Activated CD4-positive, alpha-beta memory T cell treated with anti-CD3 and anti-CD28 coated beads, Interleukin-2, amount 10 ng/mL, durations not matched to agents 7 days and 5 days (primary cell): Measurements from ENCODE around the gene ACSS2. TPM values are rescaled to one million over a fixed set of nuclear protein-coding genes. Genes with fewer than 3 reads are reported as not detected.
"Not testable (repeated sequence)": the region's sequence is repeated elsewhere in the genome, so short reads cannot be mapped to it uniquely, and the experiment has no call there.

Experiments
- CTCF ChIA-PET: fragments of 350-600 bp; sonication (Branson Sonifier 250); formaldehyde crosslinking; loops from one replicate; lab custom pipeline; 2021; ENCODE audit warnings: antibody characterized with exemption, inconsistent platforms; lab: Charles Lee
- POLR2A ChIA-PET: fragments of 350-600 bp; sonication (Branson Sonifier 250); formaldehyde crosslinking; loops from one replicate; lab custom pipeline; 2021; ENCODE audit warnings: antibody characterized with exemption; lab: Charles Lee
- DNase-seq: peaks from one replicate; pipeline ENCODE4 v3.0.0-alpha.2; 2020
- H3K27ac Mint-ChIP-seq: one replicate; pipeline ENCODE4 v1.8.0; 2021; ENCODE audit warnings: mild to moderate bottlenecking, mixed read lengths
- H3K27me3 Mint-ChIP-seq: one replicate; pipeline ENCODE4 v1.8.0; 2021; ENCODE audit warnings: mixed read lengths
- H3K36me3 Mint-ChIP-seq: one replicate; pipeline ENCODE4 v1.8.0; 2021; ENCODE audit warnings: low read depth, mixed read lengths
- H3K4me1 Mint-ChIP-seq: one replicate; pipeline ENCODE4 v1.8.0; 2021; ENCODE audit warnings: mixed read lengths
- H3K4me3 Mint-ChIP-seq: one replicate; pipeline ENCODE4 v1.8.0; 2021; ENCODE audit warnings: mild to moderate bottlenecking, mixed read lengths
- H3K9me3 Mint-ChIP-seq: one replicate; pipeline ENCODE4 v1.8.0; 2021; ENCODE audit warnings: mixed read lengths
- total RNA-seq, 2 experiments: library from RNA; stranded (reverse); gene quantifications; one replicate each; pipeline ENCODE4 v1.2.3, GENCODE V29; 2021

The ACSS2 gene
- total RNA-seq, 2 experiments from 2014 or later: 43.5 to 47.5 TPM

DNA sequence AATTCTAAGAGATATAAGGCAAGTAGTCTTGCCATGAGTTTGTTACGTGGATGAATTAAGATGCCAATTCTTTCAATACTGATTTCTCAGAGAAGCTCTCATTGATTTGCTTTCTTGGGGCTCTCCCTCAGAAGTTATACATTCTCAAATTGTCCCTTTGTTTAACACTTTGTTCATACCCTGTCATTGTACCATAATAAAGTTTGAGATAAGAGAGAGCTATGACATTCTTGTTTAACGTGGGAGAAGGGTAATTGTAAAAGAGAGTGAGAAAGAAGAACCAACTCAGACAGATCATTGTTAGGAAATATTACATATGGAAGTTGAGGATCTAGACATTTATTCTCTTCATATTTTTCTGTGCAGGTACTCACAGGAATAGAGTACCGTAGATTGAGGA lies 19.1 kb downstream of the ACSS2 start:
- H3K27me3 Mint-ChIP-seq: no peaks in the 10 kb centered on the region
- CTCF ChIA-PET: no interaction called here
- peaks cover 29% of the 10 kb centered on the region for H3K4me1 Mint-ChIP-seq
- H3K4me3 Mint-ChIP-seq: no peak overlapping the region
- no peaks in the 10 kb centered on the region for H3K9me3 Mint-ChIP-seq
- peaks cover 20% of the 10 kb centered on the region for H3K36me3 Mint-ChIP-seq
- H3K27ac Mint-ChIP-seq: no peak overlapping the region
- DNase-seq: no peak
- POLR2A ChIA-PET: interaction anchor here (1.2 kb wide), 1 partner anchor 19 kb away, joined by 4 read pairs; the partner anchor contains the start of gene ACSS2

DNA sequence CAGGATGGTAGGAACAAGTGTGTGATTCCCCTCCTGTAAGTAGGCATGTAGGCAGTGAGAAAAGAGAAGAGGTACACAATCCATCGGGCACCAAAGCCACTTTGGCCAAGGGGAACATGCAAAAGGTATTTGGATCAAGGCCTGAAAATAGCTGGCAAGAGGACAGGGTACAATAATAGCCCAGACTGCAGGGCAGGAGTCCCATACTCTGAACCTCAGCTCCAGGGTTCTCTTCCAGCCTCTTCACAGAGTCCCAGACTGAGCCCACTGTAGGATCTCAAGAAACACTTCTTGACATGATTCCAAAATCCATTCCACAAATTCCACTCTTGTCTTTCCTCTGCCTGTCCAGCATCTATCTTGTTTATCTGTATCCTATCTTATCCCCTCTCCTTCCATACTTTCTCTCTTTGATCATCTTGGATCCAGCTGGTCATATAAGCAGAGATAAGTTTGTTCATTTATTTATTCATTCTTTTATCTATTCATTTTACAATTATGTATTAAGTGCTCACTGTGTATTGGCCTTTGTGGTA lies 19.7 kb downstream of the ACSS2 start:
- H3K4me3 Mint-ChIP-seq: no peak overlapping the region
- POLR2A ChIA-PET: no interaction called here

DNA sequence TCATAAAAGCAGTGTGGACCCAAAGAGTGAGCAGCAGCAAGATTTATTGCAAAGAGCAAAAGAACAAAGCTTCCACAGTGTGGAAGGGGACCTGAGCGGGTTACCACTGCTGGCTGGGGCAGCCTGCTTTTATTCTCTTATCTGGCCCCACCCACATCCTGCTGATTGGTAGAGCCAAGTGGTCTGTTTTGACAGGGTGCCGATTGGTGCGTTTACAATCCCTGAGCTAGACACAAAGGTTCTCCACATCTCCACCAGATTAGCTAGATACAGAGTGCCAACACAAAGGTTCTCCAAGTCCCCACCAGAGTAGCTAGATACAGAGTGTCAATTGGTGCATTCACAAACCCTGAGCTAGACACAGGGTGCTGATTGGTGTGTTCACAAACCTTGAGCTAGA lies 21.7 kb downstream of the ACSS2 start:
- H3K36me3 Mint-ChIP-seq: peaks cover 28% of the 10 kb centered on the region
- DNase-seq, CTCF ChIA-PET, H3K27ac Mint-ChIP-seq, POLR2A ChIA-PET, H3K4me3 Mint-ChIP-seq, H3K9me3 Mint-ChIP-seq, H3K4me1 Mint-ChIP-seq, H3K27me3 Mint-ChIP-seq: not testable (repeated sequence)

More for the DNA sequence above, 19.7 kb downstream of the ACSS2 start:
- H3K27ac Mint-ChIP-seq: no peak overlapping the region
- CTCF ChIA-PET: no interaction called here
- peaks cover 23% of the 10 kb centered on the region for H3K36me3 Mint-ChIP-seq
- peaks cover 22% of the 10 kb centered on the region for H3K4me1 Mint-ChIP-seq
- no peaks in the 10 kb centered on the region for H3K9me3 Mint-ChIP-seq
- H3K27me3 Mint-ChIP-seq: no peaks in the 10 kb centered on the region
- no peak for DNase-seq

DNA sequence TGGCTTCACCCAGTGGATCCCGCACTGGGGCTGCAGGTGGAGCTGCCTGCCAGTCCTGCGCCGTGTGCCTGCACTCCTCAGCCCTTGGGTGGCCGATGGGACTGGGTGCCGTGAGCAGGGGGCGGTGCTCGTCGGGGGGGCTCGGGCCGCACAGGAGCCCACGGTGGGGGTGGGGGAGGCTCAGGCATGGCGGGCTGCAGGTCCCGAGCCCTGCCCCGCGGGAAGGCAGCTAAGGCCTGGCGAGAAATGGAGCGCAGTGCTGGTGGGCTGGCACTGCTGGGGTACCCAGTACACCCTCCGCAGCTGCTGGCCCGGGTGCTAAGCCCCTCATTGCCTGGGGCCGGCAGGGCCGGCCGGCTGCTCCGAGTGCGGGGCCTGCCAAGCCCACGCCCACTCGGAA lies 22.3 kb downstream of the ACSS2 start:
- H3K36me3 Mint-ChIP-seq: peaks cover 31% of the 10 kb centered on the region
- DNase-seq, POLR2A ChIA-PET, CTCF ChIA-PET, H3K27ac Mint-ChIP-seq, H3K9me3 Mint-ChIP-seq, H3K4me3 Mint-ChIP-seq, H3K27me3 Mint-ChIP-seq, H3K4me1 Mint-ChIP-seq: not testable (repeated sequence)

DNA sequence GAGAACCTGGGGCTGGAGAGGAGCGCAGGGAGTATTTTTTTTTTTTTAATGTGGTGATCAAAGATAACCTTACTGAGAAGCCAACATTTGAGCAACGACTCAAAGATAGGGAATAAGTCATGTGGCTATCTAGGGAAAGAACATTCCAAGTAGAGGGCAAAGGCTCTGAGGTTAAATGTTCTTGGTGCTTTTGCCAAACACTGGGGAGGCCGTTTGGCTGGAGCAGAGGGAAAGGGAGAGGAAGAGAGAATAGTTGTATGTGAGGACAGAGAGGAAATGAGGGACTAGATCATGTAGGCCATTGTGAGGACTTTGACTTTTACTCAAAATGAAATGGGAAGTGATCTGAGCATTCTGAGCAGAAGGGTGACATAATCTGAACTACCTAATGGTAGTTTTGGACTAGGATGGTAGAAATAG lies 27.8 kb downstream of the ACSS2 start:
- H3K36me3 Mint-ChIP-seq: peaks cover 22% of the 10 kb centered on the region
- H3K27ac Mint-ChIP-seq: no peak overlapping the region
- no peaks in the 10 kb centered on the region for H3K27me3 Mint-ChIP-seq
- H3K4me3 Mint-ChIP-seq: no peak overlapping the region
- H3K9me3 Mint-ChIP-seq: no peaks in the 10 kb centered on the region
- ChIA-PET POLR2A (interaction anchor here (0.6 kb wide), 2 partner anchors 976 to 1042 kb away, joined by 3 read pairs; no protein-coding TSS in a partner anchor), CTCF (interaction anchor here (0.6 kb wide), 2 partner anchors 14 to 117 kb away, joined by 3 to 4 read pairs; no protein-coding TSS in a partner anchor)
- no peak for DNase-seq
- peaks cover 16% of the 10 kb centered on the region for H3K4me1 Mint-ChIP-seq

DNA sequence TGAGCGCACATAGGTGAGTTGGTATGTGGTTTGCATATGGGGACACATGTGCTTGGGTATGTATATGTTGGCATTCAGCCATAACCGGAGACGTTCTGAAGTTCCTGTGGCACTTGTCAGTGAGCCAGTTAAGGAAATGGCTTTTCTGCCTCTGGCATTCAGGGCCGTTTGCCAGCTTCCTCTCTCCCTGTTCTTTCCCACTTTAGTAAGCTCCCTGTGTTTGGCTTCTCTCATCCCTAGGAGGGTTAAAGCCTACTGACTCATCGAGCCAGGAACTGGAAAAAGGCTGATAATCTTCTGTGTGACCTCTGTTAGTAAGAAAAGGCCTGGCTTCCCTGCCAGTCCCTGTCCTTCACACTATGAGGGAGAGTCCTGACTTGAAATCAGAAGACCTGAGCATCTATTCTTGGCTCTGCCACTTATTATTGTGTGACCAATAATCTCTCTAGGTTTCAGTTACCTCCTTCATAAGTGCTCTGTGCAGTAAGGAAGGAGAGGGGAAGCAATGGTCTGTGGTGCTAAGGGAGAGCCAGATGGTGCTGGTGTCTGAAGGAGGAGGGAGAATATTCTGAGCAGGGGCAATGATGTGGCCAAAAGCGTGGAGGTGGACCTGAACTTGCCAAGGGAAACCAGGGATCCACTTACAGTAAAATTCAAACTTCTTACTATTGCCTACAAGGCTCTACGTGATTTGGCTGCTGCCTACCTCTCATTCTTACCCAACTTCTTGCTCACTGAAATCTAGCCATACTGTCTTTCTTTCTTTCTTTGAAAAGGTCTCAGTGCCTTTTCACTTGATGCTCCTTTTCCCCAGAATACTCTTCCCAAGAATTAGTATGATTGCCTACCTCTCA lies 31.4 kb downstream of the ACSS2 start:
- Mint-ChIP-seq H3K27me3 (no peaks in the 10 kb centered on the region), H3K4me1 (peaks cover 12% of the 10 kb centered on the region), H3K4me3 (no peak overlapping the region), H3K9me3 (no peaks in the 10 kb centered on the region), H3K27ac (no peak overlapping the region), H3K36me3 (peaks cover 20% of the 10 kb centered on the region)
- no peak for DNase-seq
- CTCF ChIA-PET: no interaction called here
- POLR2A ChIA-PET: no interaction called here

DNA sequence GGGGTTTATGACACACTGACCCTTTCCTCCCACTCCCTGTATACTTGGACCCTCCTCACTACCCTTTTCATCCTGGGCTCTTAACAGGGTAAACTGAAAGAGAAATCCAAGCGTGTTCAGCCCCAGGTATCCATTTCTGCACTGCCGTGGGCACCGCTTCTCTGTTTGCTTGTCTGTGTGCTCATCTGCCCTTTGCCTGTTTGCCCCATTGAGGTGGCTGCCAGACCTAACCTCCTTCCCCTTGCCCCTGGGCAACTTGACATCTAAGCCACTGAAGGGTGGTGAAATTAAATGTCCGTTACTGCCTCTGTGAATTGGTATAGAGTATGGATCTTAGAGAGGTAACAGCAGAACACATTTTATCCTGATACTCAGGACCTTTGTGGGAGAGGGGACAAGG lies 38.7 kb downstream of the ACSS2 start:
- Mint-ChIP-seq H3K4me1 (peaks cover 31% of the 10 kb centered on the region), H3K27ac (no peak overlapping the region), H3K36me3 (peaks cover 53% of the 10 kb centered on the region), H3K9me3 (peaks cover 1% of the 10 kb centered on the region), H3K27me3 (no peaks in the 10 kb centered on the region), H3K4me3 (no peak overlapping the region)
- POLR2A ChIA-PET: interaction anchor here (4.9 kb wide), 1 partner anchor 39 kb away, joined by 19 read pairs; the partner anchor contains the start of gene ACSS2
- no peak for DNase-seq
- CTCF ChIA-PET: no interaction called here

DNA sequence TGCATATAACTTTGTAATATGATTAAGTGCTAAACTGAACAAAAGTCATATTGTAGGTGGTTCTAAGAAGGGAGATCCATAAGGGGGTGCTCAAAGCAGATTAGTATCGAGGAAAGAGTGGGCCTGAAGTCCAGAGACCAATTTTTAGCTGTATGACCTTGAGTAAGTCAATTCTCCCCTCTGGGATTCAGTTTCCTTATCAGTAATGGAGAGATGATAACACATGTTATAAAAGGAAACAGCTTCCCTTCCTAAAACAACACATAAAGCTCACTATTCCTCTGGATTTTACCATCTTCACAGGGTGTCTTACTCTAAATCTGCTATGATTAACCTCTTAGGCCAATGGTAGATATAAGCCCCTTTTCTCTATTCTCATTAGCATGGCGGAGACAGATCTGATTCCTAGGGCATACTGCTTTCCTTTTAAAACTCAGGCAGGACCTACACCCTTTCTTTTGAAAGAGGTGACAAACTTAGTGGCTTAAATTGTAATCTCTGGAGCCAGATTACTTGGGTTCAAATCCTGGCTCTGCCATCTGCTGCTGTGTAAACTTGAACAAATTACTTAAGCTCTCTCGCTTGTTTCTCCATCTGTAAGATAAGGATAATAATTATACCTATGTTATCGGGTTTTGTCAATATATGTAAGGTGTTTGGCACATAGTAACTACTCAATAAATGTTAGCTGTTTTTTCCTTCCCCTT lies 39.5 kb downstream of the ACSS2 start:
- POLR2A ChIA-PET: interaction anchor here (4.9 kb wide), 1 partner anchor 40 kb away, joined by 19 read pairs; the partner anchor contains the start of gene ACSS2
- H3K36me3 Mint-ChIP-seq: peaks cover 61% of the 10 kb centered on the region
- no peak overlapping the region for H3K4me3 Mint-ChIP-seq
- peaks cover 2% of the 10 kb centered on the region for H3K9me3 Mint-ChIP-seq
- peaks cover 38% of the 10 kb centered on the region for H3K4me1 Mint-ChIP-seq
- CTCF ChIA-PET: no interaction called here
- DNase-seq: no peak
- no peaks in the 10 kb centered on the region for H3K27me3 Mint-ChIP-seq
- no peak overlapping the region for H3K27ac Mint-ChIP-seq

DNA sequence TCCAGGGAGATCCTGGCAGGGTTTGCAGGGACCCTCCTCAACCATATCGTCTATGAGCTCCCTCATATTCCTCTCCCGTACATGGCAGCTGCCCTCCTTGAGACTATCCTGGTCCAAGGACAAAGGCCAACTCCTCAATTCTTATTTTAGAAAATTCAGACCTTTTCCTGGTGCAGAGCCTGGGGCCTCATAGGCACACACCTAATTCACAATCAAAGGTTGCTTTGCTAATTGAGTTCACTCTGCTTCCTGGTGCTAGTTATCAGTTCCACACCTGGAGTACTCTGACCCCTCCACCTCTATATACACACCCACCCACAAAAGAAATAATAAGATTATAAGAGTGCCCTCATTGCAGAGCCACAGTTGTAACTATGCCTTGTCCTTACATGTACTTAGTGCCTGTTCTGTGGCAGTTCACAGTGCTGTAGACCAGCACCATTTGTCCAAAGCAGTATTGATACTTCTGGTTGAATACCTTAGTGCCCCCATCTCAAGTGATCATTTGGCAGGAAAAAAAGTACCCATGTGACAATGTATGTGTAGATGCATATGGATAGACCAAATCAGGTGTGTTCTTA lies 40.5 kb downstream of the ACSS2 start:
- no peak overlapping the region for H3K27ac Mint-ChIP-seq

DNA sequence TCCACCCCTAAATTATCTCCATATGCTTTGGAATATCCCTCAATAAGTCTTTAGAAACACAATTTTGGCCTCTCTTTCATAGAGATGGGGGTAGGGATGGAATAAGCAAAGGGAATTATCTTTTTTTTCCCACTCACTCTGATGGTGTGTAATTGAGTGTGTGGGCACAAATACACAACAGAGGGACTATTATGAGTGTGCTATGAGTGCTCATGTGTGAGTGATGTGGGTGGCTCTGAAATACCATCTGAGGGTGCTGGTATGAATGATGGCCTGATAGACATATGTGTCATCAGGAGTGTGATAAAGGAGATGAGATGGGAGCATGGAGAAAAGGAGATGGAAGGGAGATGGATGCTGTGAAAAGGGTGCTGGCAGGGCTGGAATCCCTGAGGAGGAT lies 43.6 kb downstream of the ACSS2 start:
- Mint-ChIP-seq H3K27me3 (no peaks in the 10 kb centered on the region), H3K4me1 (peaks cover 49% of the 10 kb centered on the region), H3K36me3 (peaks cover 49% of the 10 kb centered on the region), H3K4me3 (no peak overlapping the region), H3K27ac (peak overlapping the region; percentile 26), H3K9me3 (peaks cover 2% of the 10 kb centered on the region)
- DNase-seq: no peak
- CTCF ChIA-PET: no interaction called here
- POLR2A ChIA-PET: no interaction called here

More for the DNA sequence above, 40.5 kb downstream of the ACSS2 start:
- no peaks in the 10 kb centered on the region for H3K27me3 Mint-ChIP-seq
- no peak for DNase-seq
- POLR2A ChIA-PET: interaction anchor here (1.1 to 4.9 kb wide), 3 partner anchors 11 to 43 kb away, joined by 3 to 19 read pairs (median 4); partner anchors contain the start of gene ACSS2
- H3K4me3 Mint-ChIP-seq: no peak overlapping the region
- H3K9me3 Mint-ChIP-seq: peaks cover 2% of the 10 kb centered on the region
- CTCF ChIA-PET: interaction anchor here (1.4 to 1.8 kb wide), 2 partner anchors 39 to 41 kb away, joined by 3 to 6 read pairs; partner anchors contain the start of genes GSS and MYH7B
- peaks cover 48% of the 10 kb centered on the region for H3K4me1 Mint-ChIP-seq
- H3K36me3 Mint-ChIP-seq: peaks cover 61% of the 10 kb centered on the region

DNA sequence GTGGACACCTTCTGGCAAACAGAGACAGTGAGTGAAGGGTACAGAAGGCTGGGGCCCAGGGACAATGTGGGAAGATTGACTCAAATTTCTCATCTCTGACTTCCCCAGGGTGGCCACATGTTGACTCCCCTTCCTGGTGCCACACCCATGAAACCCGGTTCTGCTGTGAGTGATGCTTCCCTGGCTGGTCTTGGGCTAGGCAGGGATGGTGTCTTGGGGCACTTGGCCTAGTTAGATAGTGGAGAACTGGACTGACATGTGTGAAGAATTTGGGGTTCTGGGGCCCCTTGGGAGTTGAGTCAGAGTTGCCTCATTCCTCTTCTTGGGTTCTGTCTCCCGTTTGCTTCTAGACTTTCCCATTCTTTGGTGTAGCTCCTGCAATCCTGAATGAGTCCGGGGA lies 45.0 kb downstream of the ACSS2 start:
- no peak for DNase-seq
- H3K36me3 Mint-ChIP-seq: peaks cover 55% of the 10 kb centered on the region
- H3K27ac Mint-ChIP-seq: no peak overlapping the region
- H3K4me3 Mint-ChIP-seq: no peak overlapping the region
- ChIA-PET CTCF (no interaction called here), POLR2A (no interaction called here)
- H3K4me1 Mint-ChIP-seq: peaks cover 60% of the 10 kb centered on the region
- H3K9me3 Mint-ChIP-seq: peaks cover 2% of the 10 kb centered on the region
- no peaks in the 10 kb centered on the region for H3K27me3 Mint-ChIP-seq

DNA sequence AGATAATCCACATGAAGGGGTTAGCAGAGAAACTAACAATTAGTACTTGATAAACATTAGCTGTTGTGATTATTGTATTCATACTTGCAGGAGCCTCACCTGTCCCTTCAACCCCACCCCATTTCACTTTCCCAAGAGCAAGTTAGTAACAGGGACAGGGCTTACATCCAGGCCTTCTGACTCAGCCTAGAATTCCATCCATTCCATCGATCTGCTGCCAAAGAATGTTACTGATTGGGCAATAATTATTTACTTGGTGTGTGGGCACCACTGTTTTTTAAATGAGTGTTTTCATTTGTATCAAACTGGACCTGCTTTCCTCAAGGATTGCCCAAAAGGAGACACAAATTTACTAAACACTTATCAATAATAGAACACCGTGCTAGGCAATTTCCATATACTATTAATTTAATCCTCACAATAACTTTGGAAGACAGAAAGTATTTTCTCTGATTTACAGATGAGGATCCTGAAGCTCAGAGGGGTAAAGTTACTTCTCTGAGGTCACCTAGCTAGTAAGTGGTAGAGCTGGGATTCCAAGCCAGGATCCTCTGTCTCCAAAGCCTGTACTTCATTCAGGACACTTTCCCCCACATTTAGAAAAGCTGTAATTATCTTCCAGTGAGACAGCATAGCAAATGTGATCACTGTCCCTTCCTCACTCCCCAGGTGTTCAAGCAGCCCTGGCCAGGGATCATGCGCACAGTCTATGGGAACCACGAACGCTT lies 46.4 kb downstream of the ACSS2 start:
- Mint-ChIP-seq H3K9me3 (peaks cover 2% of the 10 kb centered on the region), H3K4me1 (peaks cover 53% of the 10 kb centered on the region), H3K27me3 (no peaks in the 10 kb centered on the region), H3K27ac (no peak overlapping the region), H3K36me3 (peaks cover 57% of the 10 kb centered on the region), H3K4me3 (no peak overlapping the region)
- POLR2A ChIA-PET: interaction anchor here (0.6 kb wide), 1 partner anchor 17 kb away, joined by 3 read pairs; no protein-coding TSS in a partner anchor
- DNase-seq: no peak
- CTCF ChIA-PET: interaction anchor here (0.8 kb wide), 1 partner anchor 49 kb away, joined by 3 read pairs; no protein-coding TSS in a partner anchor
